HG02970 (cell line): Measurements from ENCODE around the gene TLDC2.
"Not testable (repeated sequence)": the region's sequence is repeated elsewhere in the genome, so short reads cannot be mapped to it uniquely, and the experiment has no call there.

Experiments
- ATAC-seq: cut with Tn5 transposase; IDR thresholded peaks from one replicate; pipeline ENCODE4 v1.9.1; 2021; ENCODE audit warnings: mild to moderate bottlenecking, moderate library complexity, moderate number of reproducible peaks; ENCODE audit not compliant: unreplicated experiment, low FRiP score

Gene TLDC2

GRCh38 chr20:36866164-36866563 lies 9.8 kb upstream of the TLDC2 start:
- no peak for ATAC-seq

- no peak for ATAC-seq
Measured at GRCh38 chr20:36866681-36867495, 9.1 kb upstream of the TLDC2 start.

DNA sequence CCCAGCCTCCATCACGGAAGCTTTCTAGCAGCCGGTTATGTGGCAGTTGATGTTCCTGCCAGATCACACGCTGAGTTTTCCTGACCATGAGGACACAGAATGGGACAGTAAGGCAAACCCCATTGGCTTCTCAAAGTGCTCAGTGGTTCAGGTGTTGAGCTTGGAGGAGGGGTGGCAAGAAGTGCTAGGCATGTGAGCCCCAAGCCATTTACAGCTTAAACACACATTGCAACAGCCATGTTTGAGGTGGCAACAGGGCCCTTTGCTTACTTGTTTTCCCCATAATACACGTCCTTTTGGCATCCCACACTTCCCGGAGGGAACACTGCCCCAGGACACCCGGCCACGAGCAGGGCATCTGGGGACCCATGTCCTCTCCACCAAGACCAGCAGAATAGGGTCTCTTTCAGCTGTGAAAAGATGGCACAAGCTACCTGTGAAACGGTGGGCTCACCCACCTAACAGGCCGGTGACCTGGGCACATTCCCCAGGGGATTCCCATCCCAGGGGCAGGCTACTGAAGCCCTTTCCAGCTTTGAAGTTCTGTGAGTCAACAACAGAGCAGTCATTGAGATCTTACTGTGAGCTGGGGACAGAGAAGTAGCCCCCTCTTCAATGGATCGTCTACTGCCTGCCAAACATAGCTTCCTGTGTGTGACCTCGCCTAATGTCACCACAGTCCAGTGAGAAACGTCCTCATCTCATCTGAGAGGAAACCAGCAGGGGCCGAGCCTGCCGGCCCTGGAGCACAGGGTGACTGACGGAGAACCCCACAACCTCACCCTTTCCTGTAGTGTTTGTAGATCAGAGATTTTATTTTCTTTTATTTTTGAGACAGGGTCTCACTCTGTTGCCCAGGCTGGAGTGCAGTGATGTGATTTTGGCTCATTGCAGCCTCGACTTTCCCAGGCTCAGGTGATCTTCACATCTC lies 4.0 kb upstream of the TLDC2 start:
- ATAC-seq = no peak

DNA sequence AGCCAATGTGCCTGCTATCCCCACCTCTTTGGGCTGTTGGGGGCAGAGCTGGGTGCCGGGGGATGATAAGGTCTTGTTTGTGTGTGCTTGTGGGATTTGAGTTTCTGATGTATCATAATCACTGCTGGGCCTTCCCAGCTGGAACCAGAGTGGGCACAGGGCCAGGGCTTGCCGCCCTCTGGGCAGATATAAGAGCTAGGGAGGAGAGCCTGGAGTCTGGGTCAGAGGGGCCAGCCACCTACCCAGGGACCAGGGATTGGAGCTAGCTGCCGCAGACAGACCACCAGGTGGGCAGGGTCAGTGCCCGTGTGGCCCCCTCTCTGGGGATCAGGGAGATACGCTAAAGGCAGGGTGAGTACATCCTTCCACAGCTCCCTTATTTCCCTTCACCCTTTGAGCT lies 3.1 kb upstream of the TLDC2 start:
- ATAC-seq = no peak

GRCh38 chr20:36873498-36874189 lies 2.3 kb upstream of the TLDC2 start:
- no peak for ATAC-seq

DNA sequence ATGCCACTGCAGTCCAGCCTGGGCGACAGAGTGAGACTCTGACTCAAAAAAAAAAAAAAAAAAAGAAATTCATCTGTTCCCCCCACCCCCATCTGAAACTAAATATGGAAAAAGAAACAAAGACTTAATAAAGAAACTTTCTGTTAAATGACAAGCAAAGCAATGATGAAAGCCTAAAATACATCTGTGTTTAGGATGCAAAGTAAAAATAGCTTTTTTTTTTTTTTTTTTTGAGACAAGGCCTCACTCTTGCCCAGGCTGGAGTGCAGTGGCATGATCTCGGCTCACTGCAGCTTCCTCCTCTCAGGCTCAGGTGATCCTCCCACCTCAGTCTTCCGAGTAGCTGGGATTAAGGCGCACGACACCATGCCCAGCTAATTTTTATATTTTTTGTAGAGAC lies 845 bp upstream of the TLDC2 start:
- not testable (repeated sequence) for ATAC-seq

DNA sequence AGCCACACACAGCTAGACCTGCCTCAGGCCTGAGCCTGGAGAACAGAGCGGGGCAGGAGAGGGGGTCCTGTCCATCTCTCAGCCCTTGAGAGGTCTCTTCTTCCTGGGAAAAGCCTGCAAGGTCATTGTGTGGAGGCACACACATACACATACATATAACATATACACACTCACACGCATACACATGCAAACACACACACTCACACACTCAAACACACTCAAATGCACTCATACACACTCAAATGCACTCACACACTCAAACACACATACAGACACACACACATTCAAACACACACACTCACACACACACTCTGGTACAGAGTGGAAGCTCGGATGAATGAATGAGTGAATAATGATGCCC lies 515 bp downstream of the TLDC2 start:
- ATAC-seq = no peak

- no peak for ATAC-seq
Measured at GRCh38 chr20:36878941-36879340, 3.0 kb downstream of the TLDC2 start.

- no peak for ATAC-seq
Measured at GRCh38 chr20:36880741-36881250, 4.9 kb downstream of the TLDC2 start.

GRCh38 chr20:36881331-36881730 lies 5.4 kb downstream of the TLDC2 start:
- no peak for ATAC-seq

- ATAC-seq = no peak
Measured at GRCh38 chr20:36881888-36882287, 6.0 kb downstream of the TLDC2 start.

DNA sequence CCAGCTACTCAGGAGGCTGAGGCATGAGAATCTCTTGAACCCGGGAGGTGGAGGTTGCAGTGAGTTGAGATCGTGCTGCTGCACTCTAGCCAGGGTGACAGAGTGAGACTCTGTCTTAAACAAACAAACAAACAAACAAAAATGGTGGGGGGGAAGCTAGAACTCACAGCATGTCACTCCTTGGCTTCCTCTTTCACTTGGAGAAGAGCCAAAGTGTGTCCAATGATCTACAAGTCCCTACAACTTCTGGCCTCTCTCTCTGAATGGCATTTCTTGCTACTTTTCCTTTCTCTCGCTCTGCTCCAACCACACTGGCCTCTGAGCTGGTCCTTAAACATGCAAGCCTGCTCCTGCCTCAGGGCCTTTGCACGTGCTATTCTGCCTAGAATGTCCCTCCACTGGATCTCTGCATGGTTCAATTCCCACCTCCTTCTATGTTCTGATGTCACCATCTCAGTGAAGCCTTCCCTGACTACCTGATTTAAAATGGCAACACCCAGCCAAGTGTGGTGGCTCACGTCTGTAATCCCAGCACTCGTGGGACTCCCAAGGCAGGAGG lies 8.1 kb downstream of the TLDC2 start:
- no peak for ATAC-seq

- no peak for ATAC-seq
Measured at GRCh38 chr20:36885356-36885755, 9.4 kb downstream of the TLDC2 start.

- no peak for ATAC-seq
Measured at GRCh38 chr20:36886859-36887751, 11.2 kb downstream of the TLDC2 start.

GRCh38 chr20:36887752-36888090 lies 11.8 kb downstream of the TLDC2 start:
- no peak for ATAC-seq

DNA sequence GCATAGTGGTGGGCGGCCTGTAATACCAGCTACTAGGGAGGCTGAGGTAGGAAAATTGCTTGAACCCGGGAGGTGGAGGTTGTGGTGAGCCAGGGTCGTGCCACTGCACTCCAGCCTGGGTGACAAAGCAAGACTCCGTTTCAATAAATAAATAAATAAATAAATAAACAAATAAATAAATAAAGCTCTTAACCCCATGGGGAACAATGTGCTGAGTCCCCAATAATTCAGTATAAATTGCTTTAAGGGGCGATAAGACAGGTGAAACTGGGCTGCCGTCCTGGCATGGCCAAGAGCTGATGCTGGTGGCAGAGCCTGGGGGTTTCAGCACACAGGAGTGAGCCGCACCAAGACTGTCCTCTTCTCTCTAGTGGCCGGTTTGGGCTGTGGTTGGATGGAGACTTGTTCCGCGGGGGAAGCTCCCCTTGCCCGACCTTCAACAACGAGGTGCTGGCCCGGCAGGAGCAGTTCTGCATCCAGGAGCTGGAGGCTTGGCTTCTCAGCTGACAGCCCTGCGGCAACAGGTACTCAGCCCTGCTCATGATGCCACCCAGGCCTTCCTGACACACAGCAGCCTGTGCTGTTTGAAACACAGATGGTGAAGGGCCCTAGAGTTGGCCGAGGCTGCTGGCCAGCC lies 13.1 kb downstream of the TLDC2 start:
- ATAC-seq = no peak

GRCh38 chr20:36890586-36890985 lies 14.6 kb downstream of the TLDC2 start:
- no peak for ATAC-seq

DNA sequence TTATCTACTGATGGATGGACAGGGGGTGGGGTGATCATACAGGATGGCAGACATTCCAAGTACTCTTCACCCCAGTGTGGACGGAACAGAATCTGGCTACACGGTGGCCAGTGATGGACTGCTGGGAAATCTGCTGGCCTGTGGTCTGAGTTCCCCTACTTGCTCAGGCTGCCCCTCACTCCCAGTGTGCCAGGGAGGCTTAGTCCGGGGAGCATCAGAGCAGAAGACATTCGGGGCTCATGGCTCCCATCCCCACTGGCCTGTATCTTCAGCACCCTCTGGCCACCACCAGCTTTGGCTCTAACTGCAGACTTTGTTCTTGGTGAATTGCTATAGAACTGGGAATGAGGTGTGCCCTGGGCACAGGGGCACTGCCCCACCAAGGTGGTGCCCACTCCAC lies 15.3 kb downstream of the TLDC2 start:
- no peak for ATAC-seq

- ATAC-seq = no peak
Measured at GRCh38 chr20:36893801-36894200, 17.9 kb downstream of the TLDC2 start.
